Osteocyte (in vitro differentiated cells): ENCODE results near the gene TNFAIP8. TPM values are rescaled to one million over a fixed set of nuclear protein-coding genes. Genes with fewer than 3 reads are reported as not detected.
A peak's percentile ranks its signal among the peaks of the same experiment; 100 is the strongest.

ENCODE experiments used
- DNase-seq: peaks from one replicate; pipeline ENCODE4 v3.0.0; 2021; ENCODE audit warnings: mixed read lengths; ENCODE audit not compliant: unreplicated experiment; ENCODE audit errors: extremely low spot score
- H3K27ac Mint-ChIP-seq: one replicate; pipeline ENCODE4 v1.8.0; 2021; ENCODE audit warnings: mild to moderate bottlenecking, mixed read lengths; ENCODE audit not compliant: unreplicated experiment
- H3K27me3 Mint-ChIP-seq: one replicate; pipeline ENCODE4 v1.8.0; 2021; ENCODE audit warnings: mixed read lengths; ENCODE audit not compliant: unreplicated experiment
- H3K36me3 Mint-ChIP-seq: one replicate; pipeline ENCODE4 v1.8.0; 2021; ENCODE audit warnings: mixed read lengths; ENCODE audit not compliant: unreplicated experiment
- H3K4me1 Mint-ChIP-seq: one replicate; pipeline ENCODE4 v1.8.0; 2021; ENCODE audit warnings: mixed read lengths; ENCODE audit not compliant: unreplicated experiment
- H3K4me3 Mint-ChIP-seq: one replicate; pipeline ENCODE4 v1.8.0; 2021; ENCODE audit warnings: mild to moderate bottlenecking, moderate library complexity, mixed read lengths; ENCODE audit not compliant: unreplicated experiment
- H3K9me3 Mint-ChIP-seq: one replicate; pipeline ENCODE4 v1.8.0; 2021; ENCODE audit warnings: mixed read lengths; ENCODE audit not compliant: unreplicated experiment
- total RNA-seq: library from RNA; stranded (reverse); gene quantifications from 2 replicates; pipeline ENCODE4 v1.2.1, GENCODE V29; 2021
- TF ChIP-seq, protein P1 (sequence below): fragments of 200-600 bp; sonication (generic); IDR thresholded peaks from 2 replicates; pipeline ENCODE4 v1.5.0; 2021; ENCODE audit warnings: antibody characterized with exemption, mild to moderate bottlenecking, moderate library complexity

TNFAIP8 gene
- total RNA-seq, 1 donor from 2014 or later: 13.3 TPM

DNA sequence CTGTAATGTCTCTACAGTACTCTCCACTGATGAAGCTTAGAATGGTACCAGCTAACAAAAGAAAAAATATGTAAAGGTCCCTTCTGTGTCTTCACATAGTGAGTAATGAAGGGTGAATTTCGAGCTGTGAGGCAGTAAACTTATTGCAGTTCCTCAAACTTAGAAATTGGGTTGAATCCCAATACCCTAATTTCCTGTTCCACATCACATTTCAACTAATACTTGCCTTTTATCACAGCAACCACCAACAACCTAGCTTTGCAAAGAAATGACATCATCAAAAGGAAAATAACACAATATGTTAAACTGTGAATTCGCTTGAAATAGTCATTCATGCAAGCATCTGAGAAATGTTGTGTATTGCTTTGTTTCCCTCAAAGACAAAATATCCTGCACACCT lies 9.4 kb upstream of the TNFAIP8 start:
- DNase-seq: no peak
- Mint-ChIP-seq H3K27me3 (no peaks in the 10 kb centered on the region), H3K27ac (no peak overlapping the region), H3K4me1 (peaks cover 50% of the 10 kb centered on the region), H3K4me3 (no peak overlapping the region), H3K36me3 (no peaks in the 10 kb centered on the region), H3K9me3 (no peaks in the 10 kb centered on the region)
- TF ChIP-seq, protein P1, sequence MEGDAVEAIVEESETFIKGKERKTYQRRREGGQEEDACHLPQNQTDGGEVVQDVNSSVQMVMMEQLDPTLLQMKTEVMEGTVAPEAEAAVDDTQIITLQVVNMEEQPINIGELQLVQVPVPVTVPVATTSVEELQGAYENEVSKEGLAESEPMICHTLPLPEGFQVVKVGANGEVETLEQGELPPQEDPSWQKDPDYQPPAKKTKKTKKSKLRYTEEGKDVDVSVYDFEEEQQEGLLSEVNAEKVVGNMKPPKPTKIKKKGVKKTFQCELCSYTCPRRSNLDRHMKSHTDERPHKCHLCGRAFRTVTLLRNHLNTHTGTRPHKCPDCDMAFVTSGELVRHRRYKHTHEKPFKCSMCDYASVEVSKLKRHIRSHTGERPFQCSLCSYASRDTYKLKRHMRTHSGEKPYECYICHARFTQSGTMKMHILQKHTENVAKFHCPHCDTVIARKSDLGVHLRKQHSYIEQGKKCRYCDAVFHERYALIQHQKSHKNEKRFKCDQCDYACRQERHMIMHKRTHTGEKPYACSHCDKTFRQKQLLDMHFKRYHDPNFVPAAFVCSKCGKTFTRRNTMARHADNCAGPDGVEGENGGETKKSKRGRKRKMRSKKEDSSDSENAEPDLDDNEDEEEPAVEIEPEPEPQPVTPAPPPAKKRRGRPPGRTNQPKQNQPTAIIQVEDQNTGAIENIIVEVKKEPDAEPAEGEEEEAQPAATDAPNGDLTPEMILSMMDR: no peak

DNA sequence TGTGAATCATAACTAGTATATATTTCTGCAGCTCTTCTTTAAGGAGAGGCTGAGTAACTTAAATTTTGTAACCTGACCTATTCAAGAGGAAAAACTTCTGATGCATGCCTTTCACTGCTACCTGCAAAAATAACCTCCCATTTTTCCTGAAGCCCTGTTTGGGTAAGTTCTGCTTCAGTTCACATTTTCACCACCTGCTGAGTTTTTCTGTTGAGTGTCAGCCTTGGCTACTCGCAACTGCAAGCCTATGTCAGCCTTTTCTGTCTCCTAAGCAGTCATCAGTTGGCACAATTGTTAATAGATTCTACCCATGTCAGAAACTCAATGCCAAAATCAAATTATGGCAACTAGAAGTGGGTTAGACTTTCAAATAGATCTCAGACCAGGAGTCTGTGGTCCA lies 8.2 kb upstream of the TNFAIP8 start:
- Mint-ChIP-seq H3K9me3 (no peaks in the 10 kb centered on the region), H3K4me1 (peaks cover 39% of the 10 kb centered on the region), H3K4me3 (no peak overlapping the region), H3K36me3 (no peaks in the 10 kb centered on the region), H3K27me3 (no peaks in the 10 kb centered on the region), H3K27ac (no peak overlapping the region)
- TF ChIP-seq, protein P1: no peak
- DNase-seq: no peak

DNA sequence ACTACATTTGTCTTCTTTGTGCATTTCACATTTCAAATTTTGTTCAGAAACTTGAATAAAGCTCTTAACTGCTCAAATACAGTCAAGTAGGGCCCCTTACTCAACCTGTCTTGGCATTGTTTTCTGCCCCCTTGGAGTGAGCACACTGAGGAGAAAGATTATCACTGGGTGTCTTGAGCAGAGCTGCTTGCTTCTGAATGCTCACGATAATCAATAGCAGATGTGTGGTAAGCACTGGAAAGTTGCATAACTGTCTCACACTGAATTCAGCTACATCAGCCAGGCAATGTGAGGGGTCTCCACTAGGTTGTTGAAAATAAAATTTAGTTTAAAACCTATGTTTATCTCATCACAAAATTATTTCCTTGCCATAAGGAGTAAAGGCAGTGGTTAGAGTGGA lies 7.8 kb upstream of the TNFAIP8 start:
- TF ChIP-seq, protein P1: peak; percentile 12
- no peak overlapping the region for H3K4me3 Mint-ChIP-seq
- no peaks in the 10 kb centered on the region for H3K27me3 Mint-ChIP-seq
- H3K36me3 Mint-ChIP-seq: no peaks in the 10 kb centered on the region
- DNase-seq: no peak
- H3K9me3 Mint-ChIP-seq: no peaks in the 10 kb centered on the region
- H3K27ac Mint-ChIP-seq: no peak overlapping the region
- H3K4me1 Mint-ChIP-seq: peaks cover 35% of the 10 kb centered on the region

DNA sequence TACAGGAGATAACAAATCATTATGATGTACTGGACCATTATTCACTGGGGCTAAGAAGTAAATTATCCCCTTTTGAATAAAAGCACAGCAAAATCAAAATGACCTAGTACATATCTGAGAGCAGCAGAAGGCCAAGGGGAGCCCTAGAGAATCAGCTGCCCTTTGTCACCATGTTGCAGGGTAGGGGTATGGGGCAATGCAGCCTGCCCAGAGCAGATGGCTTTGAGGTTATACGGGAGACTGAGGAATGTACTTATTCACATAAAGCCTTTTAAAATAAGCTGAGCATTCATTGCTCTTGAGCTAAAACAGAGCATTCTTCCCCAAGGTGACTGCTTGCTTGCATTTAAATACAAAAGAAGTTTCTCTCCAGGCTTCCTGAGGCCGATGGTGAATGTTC lies 2.6 kb upstream of the TNFAIP8 start:
- Mint-ChIP-seq H3K4me1 (peaks cover 37% of the 10 kb centered on the region), H3K36me3 (no peaks in the 10 kb centered on the region), H3K27me3 (no peaks in the 10 kb centered on the region), H3K4me3 (no peak overlapping the region), H3K27ac (no peak overlapping the region), H3K9me3 (no peaks in the 10 kb centered on the region)
- TF ChIP-seq, protein P1: no peak
- no peak for DNase-seq

DNA sequence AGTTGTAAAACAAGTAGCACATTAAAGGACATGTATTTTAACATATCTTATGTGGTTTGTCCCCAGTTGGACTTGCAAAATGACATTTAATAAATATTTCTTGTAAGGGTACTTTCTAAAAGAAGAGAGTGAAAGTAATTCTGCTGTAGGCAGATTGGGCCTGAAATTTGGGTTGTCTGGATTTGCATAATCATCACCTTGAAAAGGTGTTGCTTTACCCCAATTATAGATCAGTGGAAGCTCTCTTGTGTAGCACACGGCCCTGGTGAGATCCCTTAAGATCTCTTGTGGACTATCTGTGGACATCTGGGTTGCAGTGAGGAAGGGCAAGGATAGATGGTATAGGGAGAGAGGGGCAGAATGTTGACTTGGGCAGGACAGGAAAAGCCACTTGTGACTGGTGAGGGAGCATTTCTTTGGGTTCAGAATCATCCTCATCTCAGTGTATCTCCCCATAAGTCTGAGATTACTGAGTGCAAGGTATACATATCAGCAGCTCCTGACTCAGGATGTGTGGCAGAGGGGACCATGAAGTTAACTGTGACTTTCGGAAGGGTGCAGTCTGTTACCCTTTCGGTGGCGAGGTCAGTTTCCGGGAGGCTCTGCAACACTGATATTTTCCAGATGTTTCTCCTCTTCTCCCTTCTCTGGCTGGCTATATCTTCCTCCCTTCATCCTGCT lies 2.0 kb upstream of the TNFAIP8 start:
- no peaks in the 10 kb centered on the region for H3K27me3 Mint-ChIP-seq
- TF ChIP-seq, protein P1: no peak
- DNase-seq: no peak
- H3K36me3 Mint-ChIP-seq: no peaks in the 10 kb centered on the region
- H3K9me3 Mint-ChIP-seq: no peaks in the 10 kb centered on the region
- H3K4me1 Mint-ChIP-seq: peaks cover 37% of the 10 kb centered on the region
- no peak overlapping the region for H3K27ac Mint-ChIP-seq
- no peak overlapping the region for H3K4me3 Mint-ChIP-seq
